OCI-LY3 (cell line): ENCODE data around the gene THOP1.

Source experiments
- H2AFZ ChIP-seq: fragments of 200-600, 300-600 bp; shearing (Covaris generic); 2 replicates; pipeline ENCODE4 v1.6.0; 2014; ENCODE audit warnings: antibody characterized with exemption, low read depth, low read length
- H3K27ac ChIP-seq: fragments of 200-600, 300-600 bp; sonication (generic); 2 replicates; pipeline ENCODE4 v1.5.1; 2014; ENCODE audit warnings: mild to moderate bottlenecking, low read length, moderate library complexity, mixed read lengths
- H3K27me3 ChIP-seq: fragments of 200-600, 300-600 bp; sonication (generic); 2 replicates; pipeline ENCODE4 v1.6.1; 2014; ENCODE audit warnings: low read depth, low read length, mixed read lengths
- H3K36me3 ChIP-seq: fragments of 200-600, 300-600 bp; sonication (generic); replicated peaks from 2 replicates; pipeline ENCODE3; 2014; ENCODE audit warnings: low read depth, low read length, mixed read lengths
- H3K4me1 ChIP-seq: fragments of 300-600, 200-600 bp; sonication (generic); 2 replicates; pipeline ENCODE4 v1.6.1; 2014; ENCODE audit warnings: low read length, mixed read lengths
- H3K4me2 ChIP-seq: fragments of 200-600, 300-600 bp; sonication (generic); 2 replicates; pipeline ENCODE4 v1.6.1; 2014; ENCODE audit warnings: low read length, mixed read lengths
- H3K4me3 ChIP-seq: fragments of 300-600, 200-600 bp; sonication (generic); 2 replicates; pipeline ENCODE4 v1.5.1; 2014; ENCODE audit warnings: antibody characterized with exemption, mild to moderate bottlenecking, low read length, moderate library complexity
- H3K79me2 ChIP-seq: fragments of 300-600, 200-600 bp; shearing (Covaris generic); 2 replicates; pipeline ENCODE4 v1.6.1; 2014; ENCODE audit warnings: mild to moderate bottlenecking, low read length, mixed read lengths
- H3K9ac ChIP-seq: fragments of 300-600, 200-600 bp; shearing (Covaris generic); 2 replicates; pipeline ENCODE4 v1.6.0; 2014; ENCODE audit warnings: mild to moderate bottlenecking, low read length, moderate library complexity
- H3K9me3 ChIP-seq: fragments of 200-600, 300-600 bp; shearing (Covaris generic); 2 replicates; pipeline ENCODE4 v1.6.1; 2014; ENCODE audit warnings: low read length, mixed read lengths; ENCODE audit not compliant: insufficient read depth
- H4K20me1 ChIP-seq: fragments of 200-600, 300-600 bp; sonication (generic); 2 replicates; pipeline ENCODE4 v1.6.1; 2016; ENCODE audit warnings: low read length, mixed read lengths; ENCODE audit not compliant: insufficient read depth
- CTCF ChIP-seq: fragments of 200-600, 300-600 bp; sonication (generic); IDR thresholded peaks from 2 replicates; pipeline ENCODE4 v1.5.1; 2014; ENCODE audit warnings: antibody characterized with exemption, low read length, low read depth
- EZH2phosphoT487 ChIP-seq: fragments of 200-600 bp; shearing (Covaris generic); IDR thresholded peaks from 2 replicates; pipeline ENCODE4 v1.6.1; 2018; ENCODE audit warnings: antibody characterized with exemption, mixed run types, low read depth

The THOP1 gene

GRCh38 chr19:2841855-2842574 is 56.7 kb downstream of the THOP1 start:
- Histone ChIP-seq H3K4me2 (peak overlapping the region; percentile 99), H2AFZ (peak overlapping the region; percentile 4; the same call in 1 of the 2 replicates), H3K9me3 (peaks cover 3% of the 10 kb centered on the region; the same call in 1 of the 2 replicates), H3K4me3 (peak overlapping the region; percentile 84), H3K36me3 (peaks cover 22% of the 10 kb centered on the region), H3K4me1 (peaks cover 9% of the 10 kb centered on the region), H3K9ac (peak overlapping the region; percentile 75), H3K27ac (0 out of 2 replicates have a peak overlapping the region, but pooled peaks have one; percentile 2), H4K20me1 (no peaks in the 10 kb centered on the region), H3K79me2 (peaks cover 9% of the 10 kb centered on the region), H3K27me3 (no peaks in the 10 kb centered on the region)
- TF ChIP-seq CTCF (no peak), EZH2phosphoT487 (no peak)

DNA sequence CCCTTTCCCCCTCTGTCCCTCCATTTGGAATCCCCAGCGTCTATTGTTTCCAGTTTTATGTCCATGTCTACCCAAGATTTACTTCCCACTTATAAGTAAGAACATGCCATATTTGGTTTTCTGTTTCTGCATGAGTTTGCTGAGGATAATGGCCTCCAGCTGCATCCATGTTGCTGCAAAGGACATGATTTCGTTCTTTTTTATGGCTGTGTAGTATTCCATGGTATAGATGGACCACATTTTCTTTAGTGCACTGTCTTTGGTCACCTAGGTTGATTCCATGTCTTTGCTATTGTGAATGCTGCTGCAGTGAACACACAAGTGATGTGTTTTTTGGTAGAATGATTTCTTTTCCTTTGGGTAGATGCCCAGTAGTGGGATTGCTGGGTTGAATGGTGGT is 59.8 kb downstream of the THOP1 start:
- Histone ChIP-seq H2AFZ (no peak overlapping the region), H4K20me1 (no peaks in the 10 kb centered on the region), H3K9ac (no peak overlapping the region), H3K4me3 (no peak overlapping the region), H3K27me3 (no peaks in the 10 kb centered on the region), H3K36me3 (peaks cover 39% of the 10 kb centered on the region), H3K9me3 (peaks cover 16% of the 10 kb centered on the region), H3K79me2 (peaks cover 9% of the 10 kb centered on the region), H3K4me2 (no peak overlapping the region), H3K4me1 (peaks cover 9% of the 10 kb centered on the region), H3K27ac (no peak overlapping the region)
- no peak for TF ChIP-seq CTCF
- TF ChIP-seq EZH2phosphoT487, result no peak

DNA sequence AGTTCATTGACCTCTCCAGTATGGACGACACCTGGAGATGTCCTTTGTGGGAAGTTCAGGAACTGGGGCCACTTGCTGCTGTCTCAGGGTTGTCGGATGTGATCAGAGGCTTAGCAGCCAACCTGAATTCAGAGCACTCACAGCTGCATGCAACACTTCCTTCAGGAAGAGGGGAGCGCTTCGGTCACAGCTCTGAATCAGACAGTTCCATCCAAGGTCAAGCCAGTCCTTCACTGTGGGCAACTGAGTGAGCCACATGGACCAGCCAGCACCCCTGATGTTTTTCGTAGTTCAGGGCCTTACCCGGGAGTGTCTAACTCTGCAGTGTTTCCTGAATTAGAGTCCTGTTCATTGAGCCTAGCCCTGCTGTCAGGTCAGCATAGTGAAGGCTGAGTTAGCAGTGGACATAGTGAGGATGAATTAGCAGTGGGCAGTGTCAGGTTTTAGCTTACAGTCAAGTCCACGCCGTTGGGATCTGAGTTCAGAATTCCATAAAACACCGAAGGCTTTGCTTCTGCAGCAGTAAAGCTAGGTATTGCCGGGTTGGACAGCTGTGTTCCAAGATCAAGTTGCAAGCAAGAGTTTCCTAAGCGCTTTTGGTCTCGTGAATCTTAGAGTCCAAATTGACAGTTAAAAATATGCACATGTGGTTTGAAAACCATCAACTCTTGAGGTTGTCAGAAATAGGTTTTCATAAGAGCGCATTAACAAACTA is 61.0 kb downstream of the THOP1 start:
- Histone ChIP-seq H3K4me2 (no peak overlapping the region), H3K9me3 (peaks cover 23% of the 10 kb centered on the region), H3K9ac (no peak overlapping the region), H3K27ac (no peak overlapping the region), H3K79me2 (peaks cover 9% of the 10 kb centered on the region), H2AFZ (no peak overlapping the region), H3K27me3 (no peaks in the 10 kb centered on the region), H3K4me3 (no peak overlapping the region), H3K36me3 (peaks cover 50% of the 10 kb centered on the region), H4K20me1 (no peaks in the 10 kb centered on the region), H3K4me1 (peaks cover 9% of the 10 kb centered on the region)
- TF ChIP-seq EZH2phosphoT487 (no peak), CTCF (no peak)

DNA sequence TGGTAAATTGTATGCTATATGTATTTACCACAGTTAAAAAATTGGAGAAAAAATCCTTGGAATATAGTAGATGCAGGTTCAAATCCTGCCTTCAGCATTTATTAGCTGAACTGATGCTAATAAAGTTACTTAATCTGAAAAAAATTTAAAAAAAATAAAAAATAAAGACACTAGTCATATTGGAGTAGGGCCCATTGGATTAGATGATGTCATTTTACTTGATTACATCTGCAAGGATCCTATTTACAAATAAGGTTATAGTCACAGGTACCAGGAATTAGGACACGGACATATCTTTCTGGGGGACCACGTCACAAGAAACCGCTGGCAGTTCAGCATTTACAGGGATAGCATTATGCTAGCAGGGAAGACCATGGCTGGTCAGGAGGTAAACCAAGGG is 62.2 kb downstream of the THOP1 start:
- Histone ChIP-seq H3K4me3 (no peak overlapping the region), H3K27me3 (no peaks in the 10 kb centered on the region), H3K9ac (no peak overlapping the region), H4K20me1 (no peaks in the 10 kb centered on the region), H3K9me3 (peaks cover 27% of the 10 kb centered on the region), H3K4me2 (no peak overlapping the region), H2AFZ (no peak overlapping the region), H3K36me3 (peaks cover 61% of the 10 kb centered on the region), H3K79me2 (peaks cover 1% of the 10 kb centered on the region), H3K27ac (no peak overlapping the region), H3K4me1 (peaks cover 3% of the 10 kb centered on the region)
- TF ChIP-seq EZH2phosphoT487, result no peak
- no peak for TF ChIP-seq CTCF
